Activated CD4-positive, alpha-beta T cell treated with anti-CD3 and anti-CD28 coated beads, Interleukin-2, Interleukin-6, amounts not matched to agents 100 ng/mL and 50 ng/mL, durations not matched to agents 16 hours and 8 hours (primary cell): ENCODE results near the gene SH3RF1.

ENCODE experiments used
- DNase-seq: peaks from one replicate; pipeline ENCODE4 v3.0.0-alpha.2; 2020

Gene SH3RF1

GRCh38 chr4:169098054-169098497 lies 172.7 kb downstream of the SH3RF1 start:
- peak; percentile 21 for DNase-seq

- no peak for DNase-seq
These were observed 174.5 kb downstream of the SH3RF1 start for GRCh38 chr4:169096221-169096620.

- no peak for DNase-seq
These were observed 176.0 kb downstream of the SH3RF1 start for GRCh38 chr4:169094656-169095231.

- DNase-seq: no peak
These were observed 177.8 kb downstream of the SH3RF1 start for GRCh38 chr4:169092889-169093522.

GRCh38 chr4:169090484-169091215 lies 180.1 kb downstream of the SH3RF1 start:
- DNase-seq: no peak

- DNase-seq: no peak
These were observed 181.8 kb downstream of the SH3RF1 start for GRCh38 chr4:169089004-169089403.

- DNase-seq: no peak
These were observed 185.8 kb downstream of the SH3RF1 start for GRCh38 chr4:169084954-169085353.

- DNase-seq: no peak
These were observed 189.8 kb downstream of the SH3RF1 start for GRCh38 chr4:169080981-169081380.

- peak; percentile 20 for DNase-seq
These were observed 190.6 kb downstream of the SH3RF1 start for GRCh38 chr4:169079942-169080827.

GRCh38 chr4:169074117-169074516 lies 196.6 kb downstream of the SH3RF1 start:
- no peak for DNase-seq

- no peak for DNase-seq
These were observed 199.0 kb downstream of the SH3RF1 start for GRCh38 chr4:169071747-169072146.

GRCh38 chr4:169070895-169071218 lies 199.9 kb downstream of the SH3RF1 start:
- DNase-seq: no peak

- no peak for DNase-seq
These were observed 200.5 kb downstream of the SH3RF1 start for GRCh38 chr4:169070071-169070894.

- DNase-seq: peak; percentile 2
These were observed 202.3 kb downstream of the SH3RF1 start for GRCh38 chr4:169068423-169068822.

- no peak for DNase-seq
These were observed 203.8 kb downstream of the SH3RF1 start for GRCh38 chr4:169066934-169067333.

- DNase-seq: no peak
These were observed 206.5 kb downstream of the SH3RF1 start for GRCh38 chr4:169064296-169064695.

- no peak for DNase-seq
These were observed 207.3 kb downstream of the SH3RF1 start for GRCh38 chr4:169063441-169063840.

GRCh38 chr4:169062897-169063244 lies 207.9 kb downstream of the SH3RF1 start:
- DNase-seq: no peak

- no peak for DNase-seq
These were observed 209.4 kb downstream of the SH3RF1 start for GRCh38 chr4:169061386-169061785.

GRCh38 chr4:169060391-169061091 lies 210.2 kb downstream of the SH3RF1 start:
- DNase-seq: no peak

- no peak for DNase-seq
These were observed 211.2 kb downstream of the SH3RF1 start for GRCh38 chr4:169059306-169060211.
